OCI-LY7 (cell line): ENCODE data around the gene TRH. TPM values are rescaled to one million over a fixed set of nuclear protein-coding genes. Genes with fewer than 3 reads are reported as not detected.

Experiments
- total RNA-seq, 2 experiments: library from RNA; depleted of rRNA in 1 of 2; stranded (reverse); fragments of >200 nt in 1 of 2; shearing (Covaris generic) in 1 of 2; gene quantifications; 2 replicates each; pipeline ENCODE4 v1.2.3, GENCODE V29; 2014 to 2022

The TRH gene
- total RNA-seq, 2 experiments from 2014 or later: not detected

Other genes starting within 250 kb of the TRH start
- 24.0 and 31.7 TPM in 2 replicates for gene TMCC1, start 81.0 kb upstream of the TRH start, total RNA-seq (2014; rRNA removed; shearing (Covaris generic))
- 35.6 and 38.8 TPM in 2 replicates for gene TMCC1, start 81.0 kb upstream of the TRH start, total RNA-seq (2022)
- gene ALG1L2, start 107.1 kb downstream of the TRH start, total RNA-seq (2014; rRNA removed; shearing (Covaris generic)): 1.5 TPM in 1 of 2 replicates, not detected in the other
- 2.1 and 2.8 TPM in 2 replicates for gene ALG1L2, start 107.1 kb downstream of the TRH start, total RNA-seq (2022)